Left lung (tissue), 10 donors: ENCODE results near the gene CAMK2D. TPM values are rescaled to one million over a fixed set of nuclear protein-coding genes. Genes with fewer than 3 reads are reported as not detected.

ENCODE experiments used
- ATAC-seq: fragments of 200-7000 bp; cut with Tn5 transposase; one replicate; pipeline ENCODE4 v1.9.1; 2020; ENCODE audit warnings: moderate library complexity
- DNase-seq, 4 donors: peaks; one replicate each; pipeline ENCODE4 v3.0.0-alpha.2; 2013 to 2020
- H3K27ac ChIP-seq, 2 donors: fragments of 200-600 bp; sonication (generic) in 1 of 2; one replicate each; pipeline versions ENCODE4 v1.5.0 to v1.8.0; 2020 to 2021
- H3K27me3 ChIP-seq, 2 donors: fragments of 200-600 bp; sonication (generic) in 1 of 2; one replicate each; pipeline versions ENCODE4 v1.5.0 to v1.8.0; 2020 to 2021
- H3K36me3 ChIP-seq, 2 donors: fragments of 200-600 bp; sonication (generic) in 1 of 2; one replicate each; pipeline versions ENCODE4 v1.5.0 to v1.8.0; 2020 to 2021
- H3K4me1 ChIP-seq, 2 donors: fragments of 200-600 bp; one replicate each; pipeline ENCODE4 v1.8.0; 2021
- H3K4me3 ChIP-seq, 2 donors: fragments of 200-600 bp; sonication (generic) in 1 of 2; one replicate each; pipeline versions ENCODE4 v1.5.0 to v1.8.0; 2020 to 2021; ENCODE audit warnings: mild to moderate bottlenecking in 1 of 2
- H3K9me3 ChIP-seq, 2 donors: fragments of 200-600 bp; sonication (generic) in 1 of 2; one replicate each; pipeline versions ENCODE4 v1.5.0 to v1.8.0; 2020 to 2021
- intact Hi-C, 2 donors: fragments of 100-400 bp; cut with DNase I; formaldehyde crosslinking; loops; one replicate each; pipeline versions ENCODE4 v1.11.2 to v1.14.2; 2022
- polyA plus RNA-seq, 6 donors: library from polyadenylated mRNA; unstranded; fragments of 120-200 nt; gene quantifications; one replicate each; pipeline ENCODE4 v1.2.1, GENCODE V29; 2013; ENCODE audit not compliant: insufficient read length in 6 of 6
- total RNA-seq, 2 donors: library from RNA; stranded (reverse); fragmentation: NEBNext Ultra II Directional; extraction: Animal tissue kit (Norgen Biotek cat#: 25700); gene quantifications; one replicate each; pipeline ENCODE4 v1.2.1, GENCODE V29; 2021
- TF ChIP-seq, protein P1 (sequence below), 2 donors: fragments of 200-600 bp; sonication (generic) in 1 of 2; IDR thresholded peaks; one replicate each; pipeline versions ENCODE4 v1.5.0 to v1.8.0; 2021; ENCODE audit warnings: antibody characterized with exemption in 2 of 2
- donor health status: DM: no; HTN: yes; CAD: no.
- donor health status: DM: no; HTN: no; CAD: no.

CAMK2D gene
- total and polyA plus RNA-seq, 8 donors = 50.3 to 93.2 (median 68.4) TPM

- peaks cover 7% of the 10 kb centered on the region in 2 donors for H3K4me1 ChIP-seq
- intact Hi-C loops = no loop called here
- H3K27ac ChIP-seq = no peak overlapping the region
- DNase-seq = no peak
- no peaks in the 10 kb centered on the region for H3K27me3 ChIP-seq
- no peaks in the 10 kb centered on the region for H3K36me3 ChIP-seq
- ATAC-seq = no peak
- TF ChIP-seq, protein P1, sequence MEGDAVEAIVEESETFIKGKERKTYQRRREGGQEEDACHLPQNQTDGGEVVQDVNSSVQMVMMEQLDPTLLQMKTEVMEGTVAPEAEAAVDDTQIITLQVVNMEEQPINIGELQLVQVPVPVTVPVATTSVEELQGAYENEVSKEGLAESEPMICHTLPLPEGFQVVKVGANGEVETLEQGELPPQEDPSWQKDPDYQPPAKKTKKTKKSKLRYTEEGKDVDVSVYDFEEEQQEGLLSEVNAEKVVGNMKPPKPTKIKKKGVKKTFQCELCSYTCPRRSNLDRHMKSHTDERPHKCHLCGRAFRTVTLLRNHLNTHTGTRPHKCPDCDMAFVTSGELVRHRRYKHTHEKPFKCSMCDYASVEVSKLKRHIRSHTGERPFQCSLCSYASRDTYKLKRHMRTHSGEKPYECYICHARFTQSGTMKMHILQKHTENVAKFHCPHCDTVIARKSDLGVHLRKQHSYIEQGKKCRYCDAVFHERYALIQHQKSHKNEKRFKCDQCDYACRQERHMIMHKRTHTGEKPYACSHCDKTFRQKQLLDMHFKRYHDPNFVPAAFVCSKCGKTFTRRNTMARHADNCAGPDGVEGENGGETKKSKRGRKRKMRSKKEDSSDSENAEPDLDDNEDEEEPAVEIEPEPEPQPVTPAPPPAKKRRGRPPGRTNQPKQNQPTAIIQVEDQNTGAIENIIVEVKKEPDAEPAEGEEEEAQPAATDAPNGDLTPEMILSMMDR (IDR thresholded peaks at IDR 0.05) = no peak
- no peak overlapping the region for H3K4me3 ChIP-seq
- H3K9me3 ChIP-seq = no peaks in the 10 kb centered on the region
These were observed 184.4 kb downstream of the CAMK2D start for GRCh38 chr4:113576947-113577678.

DNA sequence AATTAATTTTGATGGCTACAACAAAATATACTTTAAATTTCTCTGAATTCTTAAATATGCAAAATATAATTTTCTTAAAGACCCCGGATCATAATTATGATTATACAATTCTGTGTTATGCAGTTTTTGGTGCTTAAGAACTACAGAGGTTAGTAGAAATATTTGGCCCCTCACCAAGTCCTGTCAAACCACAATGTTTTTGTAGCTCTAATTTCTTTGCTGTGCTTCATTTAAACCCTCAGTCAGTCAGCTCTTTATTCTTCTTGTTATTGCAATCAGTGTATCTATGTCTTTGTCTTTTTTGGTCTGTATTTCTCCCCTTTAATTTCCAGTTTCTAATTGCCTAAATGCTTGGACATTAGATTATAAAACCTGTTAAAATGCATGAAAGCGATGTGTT, 186.1 kb downstream of the CAMK2D start:
- DNase-seq (peak in 1 of 4 donors; percentile 28), ATAC-seq (peak; percentile 31)
- Histone ChIP-seq H3K27ac (peak overlapping the region in 1 of 2 donors; percentile 78), H3K9me3 (no peaks in the 10 kb centered on the region), H3K27me3 (no peaks in the 10 kb centered on the region), H3K4me3 (no peak overlapping the region), H3K4me1 (peaks cover 7% of the 10 kb centered on the region in 2 donors), H3K36me3 (no peaks in the 10 kb centered on the region)
- intact Hi-C loops = no loop called here
- TF ChIP-seq, protein P1 (IDR thresholded peaks at IDR 0.05) = no peak

- DNase-seq = peak in 2 of 4 donors; percentile 73 to 79
- TF ChIP-seq, protein P1 (IDR thresholded peaks at IDR 0.05) = no peak
- Histone ChIP-seq H3K4me3 (no peak overlapping the region), H3K9me3 (no peaks in the 10 kb centered on the region), H3K27me3 (no peaks in the 10 kb centered on the region), H3K27ac (peak overlapping the region; percentile 25 to 78), H3K36me3 (no peaks in the 10 kb centered on the region), H3K4me1 (peaks cover 7% of the 10 kb centered on the region in 2 donors)
- intact Hi-C loops = no loop called here
- ATAC-seq = peak; percentile 89
These were observed 186.9 kb downstream of the CAMK2D start for GRCh38 chr4:113574636-113575103.

DNA sequence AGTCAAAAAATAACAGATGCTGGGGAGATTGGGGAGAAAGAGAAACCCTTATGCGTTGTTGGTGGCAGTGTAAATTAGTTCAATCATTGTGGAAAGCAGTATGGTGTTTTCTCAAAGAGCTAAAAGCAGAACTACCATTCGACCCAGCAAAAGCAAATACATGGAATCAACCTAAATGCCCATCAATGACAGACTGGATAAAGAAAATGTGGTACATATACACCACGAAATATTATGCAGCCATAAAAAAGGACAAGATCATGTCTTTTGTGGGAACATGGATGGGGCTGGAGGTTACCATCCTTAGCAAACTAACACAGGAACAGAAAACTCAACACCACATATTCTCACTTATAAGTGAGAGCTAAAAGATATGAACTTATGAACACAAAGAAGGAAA, 188.9 kb downstream of the CAMK2D start:
- intact Hi-C loops = no loop called here
- Histone ChIP-seq H3K9me3 (no peaks in the 10 kb centered on the region), H3K27me3 (no peaks in the 10 kb centered on the region), H3K4me3 (no peak overlapping the region), H3K27ac (no peak overlapping the region), H3K36me3 (no peaks in the 10 kb centered on the region), H3K4me1 (peaks cover 7% of the 10 kb centered on the region in 2 donors)
- TF ChIP-seq, protein P1 (IDR thresholded peaks at IDR 0.05) = no peak
- DNase-seq (no peak), ATAC-seq (no peak)

- H3K27me3 ChIP-seq = no peaks in the 10 kb centered on the region
- H3K36me3 ChIP-seq = no peaks in the 10 kb centered on the region
- DNase-seq (no peak), ATAC-seq (no peak)
- TF ChIP-seq, protein P1 (IDR thresholded peaks at IDR 0.05) = no peak
- H3K4me3 ChIP-seq = no peak overlapping the region
- no peaks in the 10 kb centered on the region for H3K9me3 ChIP-seq
- intact Hi-C loops = no loop called here
- peaks cover 0 to 17% of the 10 kb centered on the region in 2 donors for H3K4me1 ChIP-seq
- no peak overlapping the region for H3K27ac ChIP-seq
These were observed 195.3 kb downstream of the CAMK2D start for GRCh38 chr4:113566015-113566795.
